Heart right ventricle (tissue), 16 donors: ENCODE results near the gene RIC1. TPM values are rescaled to one million over a fixed set of nuclear protein-coding genes. Genes with fewer than 3 reads are reported as not detected.
"Not testable (repeated sequence)": the region's sequence is repeated elsewhere in the genome, so short reads cannot be mapped to it uniquely, and the experiment has no call there.

Experiments used
- ATAC-seq, 8 donors: fragments of 200-7000 bp; cut with Tn5 transposase; one replicate each; pipeline ENCODE4 v1.9.1; 2020; ENCODE audit warnings: mild to moderate bottlenecking in 8 of 8, moderate library complexity in 8 of 8, moderate number of reproducible peaks in 1 of 8
- DNase-seq, 2 donors: peaks; one replicate each; pipeline ENCODE4 v3.0.0-alpha.2; 2020
- H3K27ac ChIP-seq, 10 donors: fragments of 200-600 bp; sonication (generic) in 2 of 10; one replicate each; pipeline versions ENCODE4 v1.5.0 to v1.8.0; 2020 to 2022; ENCODE audit warnings: mild to moderate bottlenecking in 3 of 10
- H3K27me3 ChIP-seq, 7 donors: fragments of 200-600 bp; one replicate each; pipeline ENCODE4 v1.8.0; 2021 to 2022; ENCODE audit warnings: mild to moderate bottlenecking in 2 of 7
- H3K36me3 ChIP-seq, 9 donors: fragments of 200-600 bp; sonication (generic) in 1 of 9; one replicate each; pipeline versions ENCODE4 v1.5.0 to v1.8.0; 2020 to 2022; ENCODE audit warnings: mild to moderate bottlenecking in 2 of 9
- H3K4me1 ChIP-seq, 9 donors: fragments of 200-600 bp; sonication (generic) in 1 of 9; one replicate each; pipeline versions ENCODE4 v1.5.0 to v1.8.0; 2020 to 2022; ENCODE audit warnings: mild to moderate bottlenecking in 4 of 9
- H3K4me3 ChIP-seq, 10 donors: fragments of 200-600 bp; sonication (generic) in 2 of 10; one replicate each; pipeline versions ENCODE4 v1.5.0 to v1.8.0; 2020 to 2022; ENCODE audit warnings: mild to moderate bottlenecking in 7 of 10, moderate library complexity in 2 of 10
- H3K9me3 ChIP-seq, 11 donors: fragments of 200-600 bp in 10 of 11; sonication (generic) in 2 of 11; one replicate each; pipeline versions ENCODE4 v1.5.0 to v1.8.0; 2013 to 2022; ENCODE audit warnings: mild to moderate bottlenecking in 2 of 11, control low read depth in 1 of 11, moderate library complexity in 1 of 11
- CTCF ChIP-seq, 9 donors: fragments of 200-600 bp; sonication (generic) in 2 of 9; IDR thresholded peaks; one replicate each; pipeline versions ENCODE4 v1.5.0 to v1.8.0; 2021 to 2022; ENCODE audit warnings: antibody characterized with exemption in 9 of 9, mild to moderate bottlenecking in 5 of 9, moderate library complexity in 1 of 9
- WGBS, 2 donors: extraction: QIAGEN DNeasy Blood & Tissue Kit; methylation state at CpG; one replicate each; pipeline ENCODE4 v1.1.7; 2013; ENCODE audit warnings: inconsistent platforms in 1 of 2; 5-methylcytosine and 5-hydroxymethylcytosine counted together
- intact Hi-C, 10 donors: fragments of 100-400 bp; cut with DNase I; formaldehyde crosslinking; loops; one replicate each; pipeline versions ENCODE4 v1.11.1 to v1.14.2; 2022
- polyA plus RNA-seq, 2 donors: library from polyadenylated mRNA; stranded (reverse); fragments of 200-250 nt; gene quantifications; one replicate each; pipeline ENCODE4 v1.2.3, GENCODE V29; 2013
- total RNA-seq, 10 donors: library from RNA; stranded (reverse); fragmentation: NEBNext Ultra II Directional in 3 of 10; extraction: Animal tissue kit (Norgen Biotek cat#: 25700) in 3 of 10; gene quantifications; one replicate each; pipeline versions ENCODE4 v1.2.1 to v1.2.4, GENCODE V29; 2021 to 2023
- donor health status: Arrhythmogenic right ventricular cardiomyopathy.
- donor health status: ischemic (EF 13 %, LVEDD 7.1; RV severe dilation, severe dysfunction).
- donor health status: healthy with polysubstance abuse.
- donor health status: DM: no; HTN: yes; CAD: no.
- donor health status: DM: no; HTN: no; CAD: no.
- donor health status: ischemic (EF 25% LVEDD 6.9; RV normal size, moderate dysfunction).
- donor health status: ischemic (EF 25% LVEDD 5.7; RV mildly dilated, moderate dysfunction).
- donor health status: healthy.
- donor health status: DM: yes; HTN: yes; CAD: no.
- donor health status: Ischemic cardiomyopathy.
- donor health status: ischemic (EF 35%, LVEDD 5.7; RV mildly dilated, moderate dysfunction).
- donor health status: nonischemic (EF 11% LVEDD 7.7; RV severe dilation, severe dysfunction).
- donor health status: DM: yes; HTN: yes; CAD: no.
- donor health status: PGD.
- donor health status: ischemic (EF 29% LVEDD 5.4; RV normal size, mild dysfunction).
- donor health status: nonischemic (EF 23%, LVEDD 6.1; RV moderate dilation, normal function).

RIC1 gene
- total and polyA plus RNA-seq, 12 donors: 2.5 to 13.8 (median 8.3) TPM

GRCh38 chr9:5721279-5722087, 92.6 kb downstream of the RIC1 start:
- DNase-seq (no peak), ATAC-seq (no peak)
- Histone ChIP-seq H3K27me3 (no peaks in the 10 kb centered on the region), H3K9me3 (peaks cover 0 to 20% (median 3%) of the 10 kb centered on the region in 11 donors), H3K4me1 (peaks cover 0 to 5% (median 0%) of the 10 kb centered on the region in 9 donors), H3K27ac (no peak overlapping the region), H3K36me3 (peaks cover 0 to 52% (median 13%) of the 10 kb centered on the region in 9 donors), H3K4me3 (no peak overlapping the region)
- WGBS, 2 donors: 96 to 97% methylated on average over 18 of the region's 18 CpGs
- no peak for TF ChIP-seq CTCF (IDR thresholded peaks at IDR 0.05)
- intact Hi-C loops: no loop called here

GRCh38 chr9:5722679-5723078, 93.8 kb downstream of the RIC1 start:
- ATAC-seq, DNase-seq, intact Hi-C loops, H3K27me3 ChIP-seq, H3K4me3 ChIP-seq, H3K27ac ChIP-seq, H3K4me1 ChIP-seq: not testable (repeated sequence)
- 95 to 98% methylated on average over 4 of the region's 4 CpGs for WGBS, 2 donors
- Histone ChIP-seq H3K9me3 (peaks cover 0 to 12% (median 0%) of the 10 kb centered on the region in 11 donors), H3K36me3 (peaks cover 0 to 52% (median 13%) of the 10 kb centered on the region in 9 donors)

- ATAC-seq: no peak
- Histone ChIP-seq H3K27ac (no peak overlapping the region), H3K36me3 (peaks cover 0 to 90% (median 9%) of the 10 kb centered on the region in 9 donors), H3K9me3 (no peaks in the 10 kb centered on the region), H3K4me1 (no peaks in the 10 kb centered on the region), H3K27me3 (no peaks in the 10 kb centered on the region), H3K4me3 (no peak overlapping the region)
- DNase-seq: no peak
- 95 to 97% methylated on average over 2 of the region's 2 CpGs for WGBS, 2 donors
- intact Hi-C loops: no loop called here
- no peak for TF ChIP-seq CTCF (IDR thresholded peaks at IDR 0.05)
Measured at GRCh38 chr9:5735072-5735471, 106.2 kb downstream of the RIC1 start.

DNA sequence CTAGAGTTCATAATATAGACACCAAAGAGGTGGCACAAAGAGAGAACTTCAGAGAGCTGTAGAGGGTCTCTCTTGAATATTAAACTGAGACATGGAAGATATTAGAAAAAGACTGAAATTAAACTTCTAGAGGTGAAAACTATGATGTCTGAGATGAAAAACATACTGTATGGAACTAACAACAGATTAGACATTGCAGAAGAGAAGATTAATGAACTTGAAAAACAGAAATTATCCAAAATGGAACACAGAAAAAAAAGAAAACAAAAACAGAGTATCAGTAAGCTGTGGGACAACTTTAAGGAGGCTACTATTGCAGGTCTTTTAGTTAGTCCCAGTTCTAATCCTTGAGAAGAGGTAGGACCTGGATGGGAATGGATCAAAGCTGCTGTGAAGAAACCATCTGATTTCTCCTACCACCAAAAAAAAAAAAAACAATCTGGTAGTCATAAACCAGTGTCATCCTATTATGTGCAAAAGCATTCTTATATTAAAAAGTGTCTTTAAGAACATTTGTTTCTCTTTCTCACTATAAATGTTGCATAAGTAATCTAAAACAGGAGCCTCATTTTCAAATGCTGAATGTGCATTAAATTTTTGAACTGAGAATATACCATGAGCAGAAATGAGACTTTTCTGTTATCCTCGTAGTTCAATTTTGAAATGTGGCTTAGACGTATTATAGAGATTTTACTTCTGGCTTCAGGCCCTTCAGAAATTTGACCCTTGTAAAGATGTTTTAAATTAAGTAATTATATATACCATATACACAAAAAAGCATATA, 107.8 kb downstream of the RIC1 start:
- intact Hi-C loops: no loop called here
- WGBS, 2 donors: 49 to 71% methylated on average over 2 of the region's 2 CpGs
- Histone ChIP-seq H3K36me3 (peaks cover 0 to 87% (median 9%) of the 10 kb centered on the region in 9 donors), H3K27ac (no peak overlapping the region), H3K9me3 (no peaks in the 10 kb centered on the region), H3K4me3 (no peak overlapping the region), H3K4me1 (no peaks in the 10 kb centered on the region), H3K27me3 (no peaks in the 10 kb centered on the region)
- no peak for TF ChIP-seq CTCF (IDR thresholded peaks at IDR 0.05)
- DNase-seq (no peak), ATAC-seq (no peak)
